IMR-90 (cell line): ENCODE measurements around the gene ZEB2. TPM values are rescaled to one million over a fixed set of nuclear protein-coding genes. Genes with fewer than 3 reads are reported as not detected.

Experiments
- ATAC-seq: fragments of 200-7000 bp; cut with Tn5 transposase; 2 replicates; pipeline ENCODE4 v1.9.1; 2020; ENCODE audit warnings: low read depth, mild to moderate bottlenecking, moderate library complexity
- BruUV-seq: library from RNA; stranded (reverse); fragments of 400-500 nt; replicated peaks from 2 replicates; lab custom pipeline; 2021; lab: Mats Ljungman, UMichigan
- CTCF ChIA-PET: fragments of 300-600 bp; formaldehyde crosslinking; extraction: SDS; loops from one replicate; lab custom pipeline; 2021; ENCODE audit warnings: antibody characterized with exemption; lab: Yijun Ruan, JAX
- POLR2A ChIA-PET: fragments of 300-600 bp; sonication (Branson Sonifier 250); formaldehyde crosslinking; loops from one replicate; lab custom pipeline; 2022; ENCODE audit warnings: antibody characterized with exemption; ENCODE audit not compliant: unreplicated experiment; lab: Charles Lee
- DNase-seq: peaks from one replicate; pipeline ENCODE4 v3.0.0; 2013
- H2AFZ ChIP-seq: replicated peaks from 2 replicates; pipeline ENCODE3; 2013; ENCODE audit warnings: low read length, mild to moderate bottlenecking; ENCODE audit not compliant: poor library complexity
- H2AK5ac ChIP-seq: 2 replicates; pipeline ENCODE4 v1.6.1; 2013; ENCODE audit warnings: low read depth, low read length, inconsistent platforms
- H2AK9ac ChIP-seq: replicated peaks from 2 replicates; pipeline ENCODE3; 2013; ENCODE audit warnings: mild to moderate bottlenecking, low read depth, low read length, moderate library complexity; ENCODE audit not compliant: poor library complexity
- H2BK120ac ChIP-seq: 2 replicates; pipeline ENCODE4 v1.6.1; 2013; ENCODE audit warnings: low read depth, low read length, inconsistent platforms
- H2BK15ac ChIP-seq: 3 replicates; pipeline ENCODE4 v1.6.1; 2013; ENCODE audit warnings: low read depth, low read length, inconsistent platforms
- H2BK20ac ChIP-seq: 2 replicates; pipeline ENCODE4 v1.6.1; 2013; ENCODE audit warnings: low read depth, mild to moderate bottlenecking, inconsistent platforms, low read length, moderate library complexity
- H2BK5ac ChIP-seq: 2 replicates; pipeline ENCODE4 v1.6.1; 2013; ENCODE audit warnings: mild to moderate bottlenecking, low read depth, low read length, inconsistent platforms; ENCODE audit not compliant: poor library complexity, severe bottlenecking
- H3K14ac ChIP-seq: replicated peaks from 2 replicates; pipeline ENCODE4 v1.6.1; 2013; ENCODE audit warnings: low read depth, low read length, inconsistent platforms
- H3K18ac ChIP-seq: 2 replicates; pipeline ENCODE4 v1.6.1; 2013; ENCODE audit warnings: low read depth, low read length, control low read depth
- H3K23ac ChIP-seq: 2 replicates; pipeline ENCODE4 v1.6.1; 2013; ENCODE audit warnings: low read depth, low read length, inconsistent platforms
- H3K27ac ChIP-seq: 2 replicates; pipeline ENCODE4 v1.5.1; 2013; ENCODE audit warnings: mild to moderate bottlenecking, control low read depth, low read length; ENCODE audit not compliant: insufficient read depth
- H3K27me3 ChIP-seq: 2 replicates; pipeline ENCODE4 v1.6.1; 2013; ENCODE audit warnings: low read length; ENCODE audit not compliant: control insufficient read depth, insufficient read depth
- H3K36me3 ChIP-seq: 2 replicates; pipeline ENCODE4 v1.6.1; 2013; ENCODE audit warnings: low read length, mixed read lengths; ENCODE audit not compliant: control insufficient read depth, insufficient read depth
- H3K4ac ChIP-seq: 2 replicates; pipeline ENCODE4 v1.6.1; 2013; ENCODE audit warnings: low read depth, low read length, inconsistent platforms
- H3K4me1 ChIP-seq: 2 replicates; pipeline ENCODE4 v1.6.1; 2013; ENCODE audit warnings: low read length, mixed read lengths; ENCODE audit not compliant: control insufficient read depth, insufficient read depth
- H3K4me2 ChIP-seq: 2 replicates; pipeline ENCODE4 v1.6.1; 2013; ENCODE audit warnings: low read depth, mild to moderate bottlenecking, control low read depth, low read length, moderate library complexity
- H3K4me3 ChIP-seq: 2 replicates; pipeline ENCODE4 v1.5.1; 2013; ENCODE audit warnings: low read depth, mild to moderate bottlenecking, control low read depth, low read length, moderate library complexity; ENCODE audit not compliant: insufficient read depth
- H3K56ac ChIP-seq: 2 replicates; pipeline ENCODE4 v1.6.1; 2013; ENCODE audit warnings: low read length, inconsistent platforms; ENCODE audit not compliant: insufficient read depth; ENCODE audit errors: extremely low read depth
- H3K79me1 ChIP-seq, 2 experiments: 2 replicates each; pipeline ENCODE4 v1.6.1; 2013; ENCODE audit warnings: low read length in 2 of 2, inconsistent platforms in 1 of 2, low read depth in 1 of 2
- H3K9ac ChIP-seq: 2 replicates; pipeline ENCODE4 v1.6.1; 2013; ENCODE audit warnings: low read depth, low read length, control low read depth
- H3K9me1 ChIP-seq: 2 replicates; pipeline ENCODE4 v1.6.1; 2013; ENCODE audit warnings: low read length, inconsistent platforms; ENCODE audit not compliant: insufficient read depth
- H3K9me3 ChIP-seq: 2 replicates; pipeline ENCODE4 v1.6.1; 2013; ENCODE audit warnings: low read length; ENCODE audit not compliant: control insufficient read depth, insufficient read depth
- H4K20me1 ChIP-seq: 2 replicates; pipeline ENCODE4 v1.6.1; 2013; ENCODE audit warnings: low read length, inconsistent platforms; ENCODE audit not compliant: insufficient read depth
- H4K5ac ChIP-seq: 2 replicates; pipeline ENCODE4 v1.6.1; 2013; ENCODE audit warnings: mild to moderate bottlenecking, low read depth, low read length, control low read depth
- H4K8ac ChIP-seq, 2 experiments: 2 replicates each; pipeline ENCODE4 v1.6.1; 2013; ENCODE audit warnings: low read depth in 2 of 2, low read length in 2 of 2, control low read depth in 1 of 2, inconsistent platforms in 1 of 2
- H4K91ac ChIP-seq: 2 replicates; pipeline ENCODE4 v1.6.1; 2013; ENCODE audit warnings: low read depth, low read length, inconsistent platforms; ENCODE audit not compliant: insufficient read depth
- BHLHE40 ChIP-seq: fragments of 150-350 bp; IDR thresholded peaks from 2 replicates; pipeline ENCODE4 v1.6.1; 2016; ENCODE audit warnings: mild to moderate bottlenecking, low read depth, low read length
- CEBPB ChIP-seq: IDR thresholded peaks from 2 replicates; pipeline ENCODE4 v1.6.1; 2012; ENCODE audit warnings: low read depth, low read length, improper control_type of control experiment
- CTCF ChIP-seq: conservative IDR thresholded peaks from 2 replicates; pipeline ENCODE4 v1.5.1; 2012; ENCODE audit warnings: mild to moderate bottlenecking, low read depth, low read length, improper control_type of control experiment
- FOS ChIP-seq: fragments of 150-350 bp; IDR thresholded peaks from 2 replicates; pipeline ENCODE4 v1.6.1; 2016; ENCODE audit warnings: low read depth, low read length
- MXI1 ChIP-seq: IDR thresholded peaks from 2 replicates; pipeline ENCODE4 v1.6.1; 2012; ENCODE audit warnings: low read depth, mild to moderate bottlenecking, low read length, moderate library complexity, borderline replicate concordance
- NFE2L2 ChIP-seq: fragments of 150-350 bp; IDR thresholded peaks from 2 replicates; pipeline ENCODE4 v1.6.1; 2016; ENCODE audit warnings: low read depth, mild to moderate bottlenecking, low read length
- POLR2A ChIP-seq: IDR thresholded peaks from 2 replicates; pipeline ENCODE4 v1.6.1; 2012; ENCODE audit warnings: mild to moderate bottlenecking, low read depth, low read length
- RCOR1 ChIP-seq: IDR thresholded peaks from 2 replicates; pipeline ENCODE4 v1.6.1; 2012; ENCODE audit warnings: mild to moderate bottlenecking, low read length, improper control_type of control experiment; ENCODE audit not compliant: insufficient replicate concordance
- RFX5 ChIP-seq: IDR thresholded peaks from 2 replicates; pipeline ENCODE4 v1.8.0; 2012; ENCODE audit warnings: low read depth, mild to moderate bottlenecking, low read length, moderate library complexity
- SMC3 ChIP-seq: fragments of 150-350 bp; IDR thresholded peaks from 2 replicates; pipeline ENCODE4 v1.6.1; 2016; ENCODE audit warnings: low read depth, mild to moderate bottlenecking, antibody characterized with exemption, low read length, moderate library complexity
- WGBS, 2 experiments: methylation state at CpG; one replicate each; pipeline versions ENCODE4 v1.1.5 to v1.1.7; 2013; ENCODE audit warnings: missing lambda C conversion rate in 2 of 2; ENCODE audit not compliant: insufficient read length in 1 of 2; ENCODE audit errors: extremely low coverage in 2 of 2; 5-methylcytosine and 5-hydroxymethylcytosine counted together
- dilution Hi-C: fragments of 300-500 bp; cut with HindIII; formaldehyde crosslinking; loops from one replicate; pipeline ENCODE4 v1.14.3; 2018; ENCODE audit warnings: low sequenced_read_pairs; ENCODE audit not compliant: unreplicated experiment
- in situ Hi-C: fragments of 300-500 bp; cut with MboI; formaldehyde crosslinking; loops from 3 replicates; pipeline ENCODE4 v1.14.3; 2019; ENCODE audit warnings: low sequenced_read_pairs, inconsistent platforms, mixed read lengths
- intact Hi-C: fragments of 100-400 bp; cut with micrococcal nuclease; formaldehyde crosslinking; loops from 2 replicates; pipeline ENCODE4 v1.10.0; 2022
- polyA plus RNA-seq, 3 experiments: library from polyadenylated mRNA; depleted of rRNA; stranded (reverse); fragments of >200 nt; gene quantifications; 2 replicates each; pipeline ENCODE4 v1.2.3, GENCODE V29; 2012; ENCODE audit warnings: low replicate concordance in 1 of 3
- total RNA-seq: library from RNA; depleted of rRNA; stranded (reverse); fragments of >200 nt; gene quantifications from 2 replicates; pipeline ENCODE4 v1.2.3, GENCODE V29; 2012
- TF ChIP-seq, protein P1 (sequence below): fragments of 150-350 bp; IDR thresholded peaks from 2 replicates; pipeline ENCODE4 v1.6.1; 2016; ENCODE audit warnings: low read depth, mild to moderate bottlenecking, low read length, moderate library complexity, borderline replicate concordance

The ZEB2 gene
- total and polyA plus RNA-seq, 2 of the 4 experiments (the other 2 are of a cell fraction), result 22.4 to 50.9 TPM

- no peak overlapping the region for H2BK15ac ChIP-seq
- no peak overlapping the region for H4K8ac ChIP-seq
- H3K4me1 ChIP-seq, result 0 out of 2 replicates have a peak, but pooled peaks cover 1% of the 10 kb centered on the region
- no peak overlapping the region for H2BK20ac ChIP-seq
- no peak overlapping the region for H3K9ac ChIP-seq
- POLR2A ChIA-PET, result no interaction called here
- H3K9me3 ChIP-seq, result no peaks in the 10 kb centered on the region
- no peak overlapping the region for H3K14ac ChIP-seq
- H3K27me3 ChIP-seq, result no peaks in the 10 kb centered on the region
- H2AK9ac ChIP-seq, result no peak overlapping the region
- CTCF ChIA-PET, result no interaction called here
- dilution Hi-C loops (no loop called here), intact Hi-C loops (no loop called here), in situ Hi-C loops (no loop called here)
- H3K36me3 ChIP-seq, result peaks cover 2% of the 10 kb centered on the region; the same call in 1 of the 2 replicates
- H2BK5ac ChIP-seq, result no peak overlapping the region
- DNase-seq, result no peak
- H3K4me2 ChIP-seq, result no peak overlapping the region
- no peak overlapping the region for H2AK5ac ChIP-seq
- no peak overlapping the region for H3K18ac ChIP-seq
- H4K20me1 ChIP-seq, result peaks cover 14% of the 10 kb centered on the region; the same call in 1 of the 2 replicates
- no peak overlapping the region for H2AFZ ChIP-seq
- H3K9me1 ChIP-seq, result peaks cover 8% of the 10 kb centered on the region; the same call in 1 of the 2 replicates
- H3K23ac ChIP-seq, result no peak overlapping the region
- no peak overlapping the region for H3K4ac ChIP-seq
- H3K4me3 ChIP-seq, result no peak overlapping the region
- peaks cover 36 to 73% of the 10 kb centered on the region in 2 experiments for H3K79me1 ChIP-seq
- WGBS, 2 experiments, result 96% methylated on average over 5 of the region's 9 CpGs; no CpG with 5 or more reads in 1 of the 2 experiments
- H3K27ac ChIP-seq, result no peak overlapping the region
- no peak overlapping the region for H2BK120ac ChIP-seq
- no peak overlapping the region for H4K5ac ChIP-seq
- ATAC-seq, result no peak
- no TSS peak for BruUV-seq
- no peak overlapping the region for H4K91ac ChIP-seq
- no peak for TF ChIP-seq RCOR1
- no peak for TF ChIP-seq MXI1
- no peak for TF ChIP-seq RFX5
- TF ChIP-seq BHLHE40, result no peak
- TF ChIP-seq, protein P1, sequence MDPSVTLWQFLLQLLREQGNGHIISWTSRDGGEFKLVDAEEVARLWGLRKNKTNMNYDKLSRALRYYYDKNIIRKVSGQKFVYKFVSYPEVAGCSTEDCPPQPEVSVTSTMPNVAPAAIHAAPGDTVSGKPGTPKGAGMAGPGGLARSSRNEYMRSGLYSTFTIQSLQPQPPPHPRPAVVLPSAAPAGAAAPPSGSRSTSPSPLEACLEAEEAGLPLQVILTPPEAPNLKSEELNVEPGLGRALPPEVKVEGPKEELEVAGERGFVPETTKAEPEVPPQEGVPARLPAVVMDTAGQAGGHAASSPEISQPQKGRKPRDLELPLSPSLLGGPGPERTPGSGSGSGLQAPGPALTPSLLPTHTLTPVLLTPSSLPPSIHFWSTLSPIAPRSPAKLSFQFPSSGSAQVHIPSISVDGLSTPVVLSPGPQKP, result no peak
- no peak for TF ChIP-seq FOS
- TF ChIP-seq CTCF, result no peak
- TF ChIP-seq NFE2L2, result no peak
- no peak for TF ChIP-seq CEBPB
- no peak for TF ChIP-seq POLR2A
- no peak for TF ChIP-seq SMC3
- H3K56ac ChIP-seq, result no peak overlapping the region
Observed at GRCh38 chr2:144465749-144466148, 54.2 kb downstream of the ZEB2 start.
